Measurements from ENCODE around the gene SCUBE1. TPM values are rescaled to one million over a fixed set of nuclear protein-coding genes. Genes with fewer than 3 reads are reported as not detected.

Gene SCUBE1
- total RNA-seq, 4 donors from 2014 or later, result 33.3 to 109 (median 66.3) TPM

DNA sequence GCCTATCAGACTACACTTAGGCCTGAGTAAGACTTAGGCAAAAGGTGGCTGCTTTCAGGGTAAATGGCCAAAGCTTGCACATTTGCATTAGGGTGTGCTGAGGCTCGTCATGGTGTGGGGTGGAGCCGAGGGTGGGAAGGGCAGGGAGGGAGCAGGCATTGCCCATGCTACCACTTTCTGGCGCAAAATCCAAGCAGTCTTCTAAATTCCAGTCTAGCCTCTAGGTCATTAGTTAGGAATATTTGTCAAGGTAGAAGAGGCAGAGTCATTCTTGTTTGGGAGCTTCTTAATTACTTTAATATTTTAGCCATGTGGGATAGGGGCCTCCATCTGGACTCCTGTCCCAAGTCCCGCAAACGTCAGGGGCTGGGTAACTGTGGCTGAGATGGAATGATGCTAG is 28.6 kb downstream of the SCUBE1 start:
- intact Hi-C loops (cut with DNase I), result no loop called here
- Histone ChIP-seq H3K27me3 (no peaks in the 10 kb centered on the region), H3K4me1 (peaks cover 7 to 96% (median 79%) of the 10 kb centered on the region in 4 donors), H3K36me3 (no peaks in the 10 kb centered on the region), H3K27ac (replicated peaks in 1 of 4) (peak overlapping the region in 3 of 4 donors; percentile 49 to 61 (median 53)), H3K9me3 (no peaks in the 10 kb centered on the region), H3K4me3 (no peak overlapping the region)
- no peak for TF ChIP-seq POLR2AphosphoS5 (IDR thresholded peaks at IDR 0.05)
- TF ChIP-seq POLR2A (IDR thresholded peaks at IDR 0.05; ENCODE audit: low read depth), result no peak
- no peak for TF ChIP-seq EP300 (IDR thresholded peaks at IDR 0.05)
- TF ChIP-seq, protein P1, sequence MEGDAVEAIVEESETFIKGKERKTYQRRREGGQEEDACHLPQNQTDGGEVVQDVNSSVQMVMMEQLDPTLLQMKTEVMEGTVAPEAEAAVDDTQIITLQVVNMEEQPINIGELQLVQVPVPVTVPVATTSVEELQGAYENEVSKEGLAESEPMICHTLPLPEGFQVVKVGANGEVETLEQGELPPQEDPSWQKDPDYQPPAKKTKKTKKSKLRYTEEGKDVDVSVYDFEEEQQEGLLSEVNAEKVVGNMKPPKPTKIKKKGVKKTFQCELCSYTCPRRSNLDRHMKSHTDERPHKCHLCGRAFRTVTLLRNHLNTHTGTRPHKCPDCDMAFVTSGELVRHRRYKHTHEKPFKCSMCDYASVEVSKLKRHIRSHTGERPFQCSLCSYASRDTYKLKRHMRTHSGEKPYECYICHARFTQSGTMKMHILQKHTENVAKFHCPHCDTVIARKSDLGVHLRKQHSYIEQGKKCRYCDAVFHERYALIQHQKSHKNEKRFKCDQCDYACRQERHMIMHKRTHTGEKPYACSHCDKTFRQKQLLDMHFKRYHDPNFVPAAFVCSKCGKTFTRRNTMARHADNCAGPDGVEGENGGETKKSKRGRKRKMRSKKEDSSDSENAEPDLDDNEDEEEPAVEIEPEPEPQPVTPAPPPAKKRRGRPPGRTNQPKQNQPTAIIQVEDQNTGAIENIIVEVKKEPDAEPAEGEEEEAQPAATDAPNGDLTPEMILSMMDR (IDR thresholded peaks at IDR 0.05), result no peak
- no peak for DNase-seq (ENCODE audit: extremely low spot score)
- WGBS, result 95% methylated on average over 5 of the region's 5 CpGs

GRCh38 chr22:43313890-43314474 is 29.2 kb downstream of the SCUBE1 start:
- H3K4me3 ChIP-seq, result no peak overlapping the region
- intact Hi-C loops (cut with DNase I), result no loop called here
- H3K9me3 ChIP-seq, result no peaks in the 10 kb centered on the region
- no peaks in the 10 kb centered on the region for H3K36me3 ChIP-seq
- no peaks in the 10 kb centered on the region for H3K27me3 ChIP-seq
- peaks cover 7 to 96% (median 79%) of the 10 kb centered on the region in 4 donors for H3K4me1 ChIP-seq
- 75% methylated on average over 7 of the region's 7 CpGs for WGBS
- TF ChIP-seq POLR2A (IDR thresholded peaks at IDR 0.05; ENCODE audit: low read depth) (no peak), EP300 (IDR thresholded peaks at IDR 0.05) (no peak), POLR2AphosphoS5 (IDR thresholded peaks at IDR 0.05) (no peak)
- DNase-seq (ENCODE audit: extremely low spot score), result no peak
- H3K27ac ChIP-seq (replicated peaks in 1 of 4), result peak overlapping the region; percentile 47 to 61 (median 51)

DNA sequence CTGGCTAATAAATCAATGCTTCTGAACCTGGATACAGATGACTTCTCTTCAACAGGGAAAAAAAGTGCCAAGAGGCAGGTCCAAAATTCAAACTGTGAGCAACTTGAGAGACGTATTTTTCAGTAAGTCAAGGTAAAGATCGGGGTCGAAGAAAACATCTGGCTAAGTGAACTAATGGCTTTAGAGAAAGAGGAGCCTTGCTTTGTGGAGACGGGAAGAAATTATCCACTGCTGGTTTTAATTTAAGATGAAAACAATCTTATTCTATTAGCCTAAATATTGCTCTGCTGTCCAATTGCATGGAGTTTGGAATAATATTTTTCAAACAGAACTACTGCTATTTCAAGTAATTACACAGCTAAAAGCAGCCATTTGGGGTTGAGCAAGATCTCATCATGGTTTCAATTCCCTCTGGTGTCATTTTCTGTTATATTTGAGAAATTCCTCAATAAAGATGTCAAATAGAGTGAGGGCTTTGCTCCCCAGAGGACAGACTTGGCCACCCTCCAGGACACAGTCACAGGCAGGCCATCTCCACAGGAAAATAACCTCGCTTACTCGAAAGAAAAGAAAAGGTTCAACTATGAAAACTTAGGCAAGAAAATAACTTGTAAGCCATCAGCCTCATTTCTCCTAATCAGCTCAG is 29.8 kb downstream of the SCUBE1 start:
- Histone ChIP-seq H3K36me3 (no peaks in the 10 kb centered on the region), H3K27ac (replicated peaks in 1 of 4) (peak overlapping the region; percentile 47 to 61 (median 51)), H3K4me1 (peaks cover 7 to 96% (median 82%) of the 10 kb centered on the region in 4 donors), H3K27me3 (no peaks in the 10 kb centered on the region), H3K4me3 (no peak overlapping the region), H3K9me3 (no peaks in the 10 kb centered on the region)
- no peak for DNase-seq (ENCODE audit: extremely low spot score)
- 68% methylated on average over 6 of the region's 6 CpGs for WGBS
- TF ChIP-seq POLR2AphosphoS5 (IDR thresholded peaks at IDR 0.05) (peak in 1 of 2 donors; percentile 14), POLR2A (IDR thresholded peaks at IDR 0.05; ENCODE audit: low read depth) (no peak), EP300 (IDR thresholded peaks at IDR 0.05) (no peak)
- intact Hi-C loops (cut with DNase I), result no loop called here

DNA sequence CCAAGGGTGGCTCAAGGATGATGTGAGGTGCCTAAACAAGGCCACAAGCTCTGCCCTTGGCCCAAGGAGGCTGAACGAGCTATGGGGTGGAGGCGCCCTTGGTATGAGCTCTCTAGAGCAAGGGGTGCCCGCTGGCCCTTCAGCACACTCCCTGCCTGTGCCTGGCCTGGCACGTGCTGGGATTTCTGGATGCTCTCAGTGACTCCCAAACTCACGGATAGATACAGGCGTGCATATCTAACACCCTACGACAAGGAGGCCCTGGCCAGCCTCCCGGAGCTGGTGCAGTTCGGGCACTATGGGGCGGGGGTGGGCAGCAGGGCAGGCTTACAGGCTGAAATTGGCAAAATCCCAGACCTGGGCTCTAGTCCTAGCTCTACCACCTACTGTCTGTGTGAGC is 30.6 kb downstream of the SCUBE1 start:
- H3K4me1 ChIP-seq, result peaks cover 9 to 96% (median 84%) of the 10 kb centered on the region in 4 donors
- no peak overlapping the region for H3K4me3 ChIP-seq
- H3K36me3 ChIP-seq, result no peaks in the 10 kb centered on the region
- no peak for DNase-seq (ENCODE audit: extremely low spot score)
- 93% methylated on average over 3 of the region's 10 CpGs for WGBS
- intact Hi-C loops (cut with DNase I), result no loop called here
- TF ChIP-seq POLR2AphosphoS5 (IDR thresholded peaks at IDR 0.05) (no peak), POLR2A (IDR thresholded peaks at IDR 0.05; ENCODE audit: low read depth) (no peak), EP300 (IDR thresholded peaks at IDR 0.05) (no peak)
- TF ChIP-seq, protein P1 (IDR thresholded peaks at IDR 0.05), result no peak
- no peaks in the 10 kb centered on the region for H3K27me3 ChIP-seq
- H3K27ac ChIP-seq (replicated peaks in 1 of 4), result peak overlapping the region; percentile 32 to 61 (median 46)
- H3K9me3 ChIP-seq, result no peaks in the 10 kb centered on the region

GRCh38 chr22:43310798-43311197 is 32.4 kb downstream of the SCUBE1 start:
- TF ChIP-seq, protein P1 (IDR thresholded peaks at IDR 0.05), result no peak
- TF ChIP-seq EP300 (IDR thresholded peaks at IDR 0.05), result no peak
- Histone ChIP-seq H3K4me3 (no peak overlapping the region), H3K27me3 (no peaks in the 10 kb centered on the region), H3K27ac (replicated peaks in 1 of 4) (peak overlapping the region in 1 of 4 donors; percentile 3), H3K9me3 (no peaks in the 10 kb centered on the region), H3K36me3 (no peaks in the 10 kb centered on the region), H3K4me1 (peaks cover 27 to 99% (median 92%) of the 10 kb centered on the region in 4 donors)
- intact Hi-C loops (cut with DNase I), result no loop called here
- no peak for DNase-seq (ENCODE audit: extremely low spot score)
- 92% methylated on average over 1 of the region's 1 CpG for WGBS
